Loucy (cell line): ENCODE results near the gene PRKACB.

Source experiments
- CTCF ChIP-seq: fragments of 200-600 bp; sonication (generic); conservative IDR thresholded peaks from 2 replicates; pipeline ENCODE4 v1.5.1; 2014; ENCODE audit warnings: mild to moderate bottlenecking, antibody characterized with exemption, low read length
- EZH2phosphoT487 ChIP-seq: fragments of 200-600 bp; IDR thresholded peaks from 2 replicates; pipeline ENCODE4 v1.6.1; 2018; ENCODE audit warnings: antibody characterized with exemption, mild to moderate bottlenecking, moderate library complexity, borderline replicate concordance

GRCh38 chr1:84246213-84246612 is 102.1 kb downstream of the PRKACB start:
- TF ChIP-seq CTCF (no peak), EZH2phosphoT487 (no peak)
